ENCODE measurements around the gene KCNMB2.

DNA sequence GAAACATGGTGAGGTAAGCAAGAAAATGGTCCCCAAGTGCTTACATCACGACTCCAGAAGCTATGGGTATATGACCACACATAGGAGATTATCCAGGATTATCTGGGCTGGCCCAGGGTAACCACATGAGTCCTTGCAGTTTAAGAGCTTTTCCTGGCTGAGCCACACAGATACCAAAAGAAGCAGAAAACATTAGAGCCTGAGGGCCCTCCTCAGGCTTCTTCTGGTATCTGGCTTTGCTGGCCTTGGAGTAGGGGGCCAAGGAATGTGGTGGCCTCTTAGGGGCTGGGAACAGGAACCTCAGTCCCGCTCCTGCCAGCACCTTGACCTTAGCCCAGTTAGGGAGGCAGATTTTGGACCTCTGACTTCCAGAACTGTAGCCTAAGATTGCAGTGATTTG is 259.1 kb downstream of the KCNMB2 start:
- TF ChIP-seq, protein P1, sequence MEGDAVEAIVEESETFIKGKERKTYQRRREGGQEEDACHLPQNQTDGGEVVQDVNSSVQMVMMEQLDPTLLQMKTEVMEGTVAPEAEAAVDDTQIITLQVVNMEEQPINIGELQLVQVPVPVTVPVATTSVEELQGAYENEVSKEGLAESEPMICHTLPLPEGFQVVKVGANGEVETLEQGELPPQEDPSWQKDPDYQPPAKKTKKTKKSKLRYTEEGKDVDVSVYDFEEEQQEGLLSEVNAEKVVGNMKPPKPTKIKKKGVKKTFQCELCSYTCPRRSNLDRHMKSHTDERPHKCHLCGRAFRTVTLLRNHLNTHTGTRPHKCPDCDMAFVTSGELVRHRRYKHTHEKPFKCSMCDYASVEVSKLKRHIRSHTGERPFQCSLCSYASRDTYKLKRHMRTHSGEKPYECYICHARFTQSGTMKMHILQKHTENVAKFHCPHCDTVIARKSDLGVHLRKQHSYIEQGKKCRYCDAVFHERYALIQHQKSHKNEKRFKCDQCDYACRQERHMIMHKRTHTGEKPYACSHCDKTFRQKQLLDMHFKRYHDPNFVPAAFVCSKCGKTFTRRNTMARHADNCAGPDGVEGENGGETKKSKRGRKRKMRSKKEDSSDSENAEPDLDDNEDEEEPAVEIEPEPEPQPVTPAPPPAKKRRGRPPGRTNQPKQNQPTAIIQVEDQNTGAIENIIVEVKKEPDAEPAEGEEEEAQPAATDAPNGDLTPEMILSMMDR (IDR thresholded peaks at IDR 0.05): no peak
- no peak for TF ChIP-seq EP300 (IDR thresholded peaks at IDR 0.05)

Data from tibial nerve (tissue), 4 donors.